Kidney (tissue), 22 donors: ENCODE data around the gene PSMC5. TPM values are rescaled to one million over a fixed set of nuclear protein-coding genes. Genes with fewer than 3 reads are reported as not detected.

Source experiments
- DNase-seq, 5 donors: peaks; one replicate each; pipeline ENCODE4 v3.0.0-alpha.2; 2013 to 2020
- FAIRE-seq: peaks from 2 replicates; lab custom pipeline; 2012; peaks lifted over from hg19 to GRCh38; lab: Jason Lieb, UNC
- H3K27ac ChIP-seq, 2 donors: one replicate each; pipeline ENCODE4 v1.7.0; 2013; ENCODE audit warnings: low read depth in 2 of 2, low read length in 2 of 2, inconsistent platforms in 1 of 2
- H3K27me3 ChIP-seq: one replicate; pipeline ENCODE4 v1.7.1; 2013; ENCODE audit warnings: low read length, inconsistent platforms; ENCODE audit not compliant: control insufficient read depth, insufficient read depth
- H3K36me3 ChIP-seq, 3 donors: one replicate each; pipeline versions ENCODE4 v1.7.0 to v1.7.1; 2013; ENCODE audit warnings: low read length in 3 of 3, control low read depth in 1 of 3, inconsistent platforms in 1 of 3; ENCODE audit not compliant: insufficient read depth in 3 of 3, control insufficient read depth in 2 of 3
- H3K4me1 ChIP-seq, 3 donors: one replicate each; pipeline versions ENCODE4 v1.7.0 to v1.7.1; 2013; ENCODE audit warnings: low read length in 3 of 3, inconsistent platforms in 1 of 3, low read depth in 1 of 3; ENCODE audit not compliant: control insufficient read depth in 2 of 3, insufficient read depth in 2 of 3
- H3K4me3 ChIP-seq, 3 donors: one replicate each; pipeline versions ENCODE4 v1.7.0 to v1.8.1; 2013; ENCODE audit warnings: low read length in 3 of 3, control low read depth in 1 of 3, inconsistent platforms in 1 of 3
- H3K9ac ChIP-seq, 3 donors: one replicate each; pipeline versions ENCODE4 v1.7.0 to v1.7.1; 2013; ENCODE audit warnings: low read length in 3 of 3, control low read depth in 1 of 3, inconsistent platforms in 1 of 3
- H3K9me3 ChIP-seq, 3 donors: one replicate each; pipeline versions ENCODE4 v1.7.0 to v1.7.1; 2013; ENCODE audit warnings: low read length in 3 of 3, control low read depth in 1 of 3, inconsistent platforms in 1 of 3; ENCODE audit not compliant: control insufficient read depth in 2 of 3, insufficient read depth in 1 of 3
- intact Hi-C: fragments of 100-400 bp; cut with DNase I; formaldehyde crosslinking; loops from one replicate; pipeline ENCODE4 v1.11.1; 2022
- long read RNA-seq, 10 donors: library from polyadenylated mRNA in 1 of 10; unstranded in 1 of 10; transcript quantifications; one replicate each; pipeline ENCODE4 v2.0.0 and lab custom pipeline, GENCODE V29; 2021 to 2026
- polyA plus RNA-seq: library from polyadenylated mRNA; stranded (reverse); fragments of 350-450 nt; fragmentation: Illumina TruSeq; extraction: RNeasy Lipid Tissue Mini Kit (QIAGEN cat#74804); gene quantifications from one replicate; pipeline ENCODE4 v1.2.3, GENCODE V29; 2014; ENCODE audit warnings: low read depth, low replicate concordance; ENCODE audit not compliant: insufficient read depth
- total RNA-seq: library from RNA; stranded (reverse); fragmentation: NEBNext Ultra II Directional; extraction: Animal tissue kit (Norgen Biotek cat#: 25700); gene quantifications from one replicate; pipeline ENCODE4 v1.2.1, GENCODE V29; 2021
- TF ChIP-seq, protein P1 (sequence below): IDR thresholded peaks from 3 replicates; pipeline ENCODE4 v1.5.1; 2012; ENCODE audit warnings: mild to moderate bottlenecking, moderate library complexity, borderline replicate concordance; ENCODE audit not compliant: insufficient read depth; ENCODE audit errors: extremely low read depth
- donor health status: control.
- donor health status: control.
- donor health status: control.
- donor health status: control.
- donor health status: control.
- donor health status: DM: yes; HTN: yes; CAD: no.
- donor health status: Normal renal cell carcinoma (clear cell type).

The PSMC5 gene
- total RNA-seq (145 TPM), polyA plus RNA-seq (247 TPM)
- long read RNA-seq, donor 1, transcript PSMC5-201 (12 exons, 1,579 nt): major isoform, 38 of 62 reads
- long read RNA-seq, donor 1, transcript PSMC5-218 (2 exons, 576 nt): minor isoform, 5 of 62 reads
- long read RNA-seq, donor 1, partial matches to known transcripts: 15 of 62 reads
- long read RNA-seq, donor 1, other reads (novel, unspliced or antisense): 0 of 62 reads
- long read RNA-seq, donor 2, transcript PSMC5-201 (12 exons, 1,579 nt): major isoform, 40 of 50 reads
- long read RNA-seq, donor 2, partial matches to known transcripts: 6 of 50 reads
- long read RNA-seq, donor 2, other reads (novel, unspliced or antisense): 0 of 50 reads
- long read RNA-seq, donor 3, transcript PSMC5-201 (12 exons, 1,579 nt): major isoform, 35 of 56 reads
- long read RNA-seq, donor 3, partial matches to known transcripts: 13 of 56 reads
- long read RNA-seq, donor 3, other reads (novel, unspliced or antisense): 0 of 56 reads
- long read RNA-seq, donor 4, transcript PSMC5-201 (12 exons, 1,579 nt): major isoform, 31 of 36 reads
- long read RNA-seq, donor 4, partial matches to known transcripts: 0 of 36 reads
- long read RNA-seq, donor 4, other reads (novel, unspliced or antisense): 0 of 36 reads
- long read RNA-seq, donor 5, partial matches to known transcripts: 0 of 2 reads
- long read RNA-seq, donor 5, other reads (novel, unspliced or antisense): 0 of 2 reads
- long read RNA-seq, donor 6, transcript PSMC5-218 (2 exons, 576 nt): minor isoform, 7 of 124 reads
- long read RNA-seq, donor 6, transcript PSMC5-201 (12 exons, 1,579 nt): major isoform, 72 of 124 reads
- long read RNA-seq, donor 6, transcript PSMC5-203 (12 exons, 1,680 nt): minor isoform, 5 of 124 reads
- long read RNA-seq, donor 6, partial matches to known transcripts: 34 of 124 reads
- long read RNA-seq, donor 6, other reads (novel, unspliced or antisense): 0 of 124 reads
- long read RNA-seq, donor 7, transcript PSMC5-212 (11 exons, 1,474 nt): minor isoform, 15 of 212 reads
- long read RNA-seq, donor 7, transcript PSMC5-203 (12 exons, 1,680 nt): minor isoform, 21 of 212 reads
- long read RNA-seq, donor 7, transcript PSMC5-218 (2 exons, 576 nt): minor isoform, 5 of 212 reads
- long read RNA-seq, donor 7, transcript PSMC5-201 (12 exons, 1,579 nt): major isoform, 139 of 212 reads
- long read RNA-seq, donor 7, partial matches to known transcripts: 20 of 212 reads
- long read RNA-seq, donor 7, other reads (novel, unspliced or antisense): 12 of 212 reads
- long read RNA-seq, donor 8, transcript PSMC5-218 (2 exons, 576 nt): minor isoform, 7 of 53 reads
- long read RNA-seq, donor 8, transcript PSMC5-201 (12 exons, 1,579 nt): major isoform, 34 of 53 reads
- long read RNA-seq, donor 8, partial matches to known transcripts: 8 of 53 reads
- long read RNA-seq, donor 8, other reads (novel, unspliced or antisense): 0 of 53 reads
- long read RNA-seq, donor 9, transcript PSMC5-201 (12 exons, 1,579 nt): major isoform, 26 of 39 reads
- long read RNA-seq, donor 9, partial matches to known transcripts: 8 of 39 reads
- long read RNA-seq, donor 9, other reads (novel, unspliced or antisense): 0 of 39 reads
- long read RNA-seq, donor 10, transcript PSMC5-212 (11 exons, 1,474 nt): minor isoform, 5 of 55 reads
- long read RNA-seq, donor 10, transcript PSMC5-218 (2 exons, 576 nt): minor isoform, 9 of 55 reads
- long read RNA-seq, donor 10, transcript PSMC5-201 (12 exons, 1,579 nt): major isoform, 23 of 55 reads
- long read RNA-seq, donor 10, partial matches to known transcripts: 17 of 55 reads
- long read RNA-seq, donor 10, other reads (novel, unspliced or antisense): 0 of 55 reads

DNA sequence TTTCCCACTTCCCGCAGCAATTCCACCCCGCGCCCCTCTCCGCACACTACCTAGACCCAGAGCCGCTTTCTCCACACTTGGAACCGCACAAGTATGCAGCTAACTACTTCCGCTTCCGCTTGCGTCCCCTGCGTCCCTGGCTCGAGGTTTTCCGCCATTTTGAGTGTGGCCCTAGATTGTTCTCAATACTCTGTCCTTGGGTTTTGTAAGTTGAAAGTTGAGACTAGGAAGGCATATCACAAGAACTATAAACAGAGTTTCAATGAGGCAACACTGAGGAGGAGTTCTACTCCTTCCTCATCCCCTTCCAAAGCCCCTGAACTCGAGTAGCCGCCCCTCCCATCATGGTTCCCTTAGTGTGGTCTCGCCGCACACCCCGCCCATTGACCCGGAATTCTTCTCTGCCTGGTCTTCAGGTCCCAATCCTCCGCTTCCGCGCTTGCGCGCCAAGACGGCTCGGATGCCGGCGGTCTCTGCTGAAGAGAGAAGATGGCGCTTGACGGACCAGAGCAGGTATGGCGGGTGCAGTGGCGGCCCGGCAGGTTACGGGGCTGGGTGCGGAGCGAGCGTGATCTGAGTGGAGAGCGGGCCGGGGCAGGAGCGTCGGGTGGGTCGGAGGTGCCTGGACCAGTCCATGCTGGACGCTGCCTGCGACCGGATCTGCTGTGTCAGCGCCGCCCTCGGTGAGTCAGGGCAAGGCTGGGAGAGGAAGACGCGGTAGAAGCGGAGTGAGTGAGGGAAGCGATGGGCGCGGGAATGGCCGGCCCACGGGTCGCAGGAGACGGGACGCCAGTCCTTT lies at the start of gene PSMC5, which contains the start of gene FTSJ3:
Gene PSMC5, plus strand, starts transcription at position 430 of the 799 bp plus-strand sequence. Its CDS starts 60 bp downstream, at position 490.
Gene FTSJ3, minus strand, starts transcription at position 662 of the 799 bp plus-strand sequence. CDS start 761 bp downstream, outside the sequence.
- DNase-seq (peak; percentile 95 to 99 (median 98)), FAIRE-seq (no peak)
- TF ChIP-seq, protein P1, sequence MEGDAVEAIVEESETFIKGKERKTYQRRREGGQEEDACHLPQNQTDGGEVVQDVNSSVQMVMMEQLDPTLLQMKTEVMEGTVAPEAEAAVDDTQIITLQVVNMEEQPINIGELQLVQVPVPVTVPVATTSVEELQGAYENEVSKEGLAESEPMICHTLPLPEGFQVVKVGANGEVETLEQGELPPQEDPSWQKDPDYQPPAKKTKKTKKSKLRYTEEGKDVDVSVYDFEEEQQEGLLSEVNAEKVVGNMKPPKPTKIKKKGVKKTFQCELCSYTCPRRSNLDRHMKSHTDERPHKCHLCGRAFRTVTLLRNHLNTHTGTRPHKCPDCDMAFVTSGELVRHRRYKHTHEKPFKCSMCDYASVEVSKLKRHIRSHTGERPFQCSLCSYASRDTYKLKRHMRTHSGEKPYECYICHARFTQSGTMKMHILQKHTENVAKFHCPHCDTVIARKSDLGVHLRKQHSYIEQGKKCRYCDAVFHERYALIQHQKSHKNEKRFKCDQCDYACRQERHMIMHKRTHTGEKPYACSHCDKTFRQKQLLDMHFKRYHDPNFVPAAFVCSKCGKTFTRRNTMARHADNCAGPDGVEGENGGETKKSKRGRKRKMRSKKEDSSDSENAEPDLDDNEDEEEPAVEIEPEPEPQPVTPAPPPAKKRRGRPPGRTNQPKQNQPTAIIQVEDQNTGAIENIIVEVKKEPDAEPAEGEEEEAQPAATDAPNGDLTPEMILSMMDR: peak; percentile 29

DNA sequence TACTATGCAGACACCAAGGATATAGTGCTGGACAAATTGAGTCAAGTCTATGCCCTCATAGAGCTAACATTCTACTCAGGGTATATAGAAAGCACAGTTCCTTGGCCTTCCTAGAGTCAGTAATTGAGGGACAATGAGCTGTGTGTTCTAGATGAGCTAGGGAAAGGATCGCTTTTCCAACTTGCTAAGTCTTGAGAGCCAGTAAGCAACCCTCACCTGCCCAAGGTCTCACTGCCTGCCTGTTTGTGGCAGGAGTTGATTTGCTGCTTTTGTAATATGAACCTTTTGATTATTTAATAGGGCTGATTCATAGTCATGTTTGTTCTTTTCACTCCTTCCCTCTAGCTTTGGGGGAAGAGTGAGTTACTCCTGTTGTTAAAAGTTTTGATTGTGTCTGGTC lies 46.7 kb upstream of the PSMC5 start:
- no peak overlapping the region for H3K9ac ChIP-seq
- no peaks in the 10 kb centered on the region for H3K27me3 ChIP-seq
- FAIRE-seq (no peak), DNase-seq (no peak)
- peaks cover 0 to 10% (median 6%) of the 10 kb centered on the region in 3 donors for H3K36me3 ChIP-seq
- H3K4me1 ChIP-seq: peaks cover 0 to 5% (median 4%) of the 10 kb centered on the region in 3 donors
- TF ChIP-seq, protein P1: no peak
- intact Hi-C loops: no loop called here
- H3K9me3 ChIP-seq: no peaks in the 10 kb centered on the region
- no peak overlapping the region for H3K27ac ChIP-seq
- H3K4me3 ChIP-seq: no peak overlapping the region

More for the DNA sequence above, at the start of gene PSMC5, which contains the start of gene FTSJ3:
- no peaks in the 10 kb centered on the region for H3K27me3 ChIP-seq
- no peaks in the 10 kb centered on the region for H3K9me3 ChIP-seq
- peak within 1 kb of the TSS; percentile 75 to 93 (median 77) for H3K9ac ChIP-seq
- peak within 1 kb of the TSS; percentile 90 to 99 (median 95) for H3K4me3 ChIP-seq
- peaks cover 0 to 26% (median 20%) of the 10 kb centered on the region in 3 donors for H3K4me1 ChIP-seq
- H3K27ac ChIP-seq: peak within 1 kb of the TSS; percentile 96 to 99
- intact Hi-C loops: no loop called here
- H3K36me3 ChIP-seq: peaks cover 23 to 77% (median 50%) of the 10 kb centered on the region in 3 donors
